Hepatocyte (in vitro differentiated cells): ENCODE results near the gene OR2AG2.

Experiments
- EZH2 ChIP-seq: fragments of 200-600 bp; sonication (generic); IDR thresholded peaks from 2 replicates; pipeline ENCODE4 v1.6.1; 2016; ENCODE audit warnings: antibody characterized with exemption, mild to moderate bottlenecking, borderline replicate concordance
- TF ChIP-seq, protein P1 (sequence below): fragments of 200-600 bp; sonication (generic); IDR thresholded peaks from 2 replicates; pipeline ENCODE4 v1.5.1; 2016; ENCODE audit warnings: antibody characterized with exemption, mild to moderate bottlenecking; ENCODE audit not compliant: poor library complexity

DNA sequence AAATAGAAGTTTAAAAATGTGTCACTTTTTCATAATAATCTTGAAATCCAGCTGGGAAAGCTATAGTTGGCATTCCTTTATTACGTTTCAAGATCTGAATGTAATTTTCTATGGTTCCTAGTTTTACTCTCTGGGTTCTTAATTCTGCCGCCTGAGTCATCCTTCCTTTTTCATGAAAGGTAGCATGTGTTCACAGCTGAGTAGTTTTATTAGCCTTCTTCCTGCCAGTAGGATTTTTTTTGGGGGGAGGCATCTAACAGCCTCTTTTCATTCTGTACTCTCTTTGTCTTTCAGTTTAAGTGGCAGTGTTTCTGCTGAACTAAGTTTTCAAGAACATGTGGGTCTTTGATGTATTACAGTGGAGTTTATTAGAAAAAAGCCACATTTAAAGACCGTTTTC is 36.5 kb downstream of the OR2AG2 start:
- TF ChIP-seq EZH2 = no peak
- TF ChIP-seq, protein P1, sequence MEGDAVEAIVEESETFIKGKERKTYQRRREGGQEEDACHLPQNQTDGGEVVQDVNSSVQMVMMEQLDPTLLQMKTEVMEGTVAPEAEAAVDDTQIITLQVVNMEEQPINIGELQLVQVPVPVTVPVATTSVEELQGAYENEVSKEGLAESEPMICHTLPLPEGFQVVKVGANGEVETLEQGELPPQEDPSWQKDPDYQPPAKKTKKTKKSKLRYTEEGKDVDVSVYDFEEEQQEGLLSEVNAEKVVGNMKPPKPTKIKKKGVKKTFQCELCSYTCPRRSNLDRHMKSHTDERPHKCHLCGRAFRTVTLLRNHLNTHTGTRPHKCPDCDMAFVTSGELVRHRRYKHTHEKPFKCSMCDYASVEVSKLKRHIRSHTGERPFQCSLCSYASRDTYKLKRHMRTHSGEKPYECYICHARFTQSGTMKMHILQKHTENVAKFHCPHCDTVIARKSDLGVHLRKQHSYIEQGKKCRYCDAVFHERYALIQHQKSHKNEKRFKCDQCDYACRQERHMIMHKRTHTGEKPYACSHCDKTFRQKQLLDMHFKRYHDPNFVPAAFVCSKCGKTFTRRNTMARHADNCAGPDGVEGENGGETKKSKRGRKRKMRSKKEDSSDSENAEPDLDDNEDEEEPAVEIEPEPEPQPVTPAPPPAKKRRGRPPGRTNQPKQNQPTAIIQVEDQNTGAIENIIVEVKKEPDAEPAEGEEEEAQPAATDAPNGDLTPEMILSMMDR = no peak
